SU-DHL-6 (cell line): ENCODE measurements around the gene PNISR.
A peak's percentile ranks its signal among the peaks of the same experiment; 100 is the strongest.

Experiments
- H2AFZ ChIP-seq: fragments of 200-600 bp; sonication (generic); 2 replicates; pipeline ENCODE4 v1.6.1; 2014; ENCODE audit warnings: low read depth, mild to moderate bottlenecking, moderate library complexity, mixed read lengths, antibody characterized with exemption, low read length; ENCODE audit not compliant: severe bottlenecking
- H3F3A ChIP-seq: fragments of 200-600 bp; shearing (Covaris generic); 2 replicates; pipeline ENCODE4 v1.6.0; 2016; ENCODE audit warnings: antibody characterized with exemption, mild to moderate bottlenecking; ENCODE audit not compliant: insufficient read depth
- H3K27ac ChIP-seq: fragments of 200-600 bp; sonication (generic); 2 replicates; pipeline ENCODE4 v1.5.1; 2016; ENCODE audit warnings: low read depth, mild to moderate bottlenecking, low read length, moderate library complexity, mixed read lengths
- H3K27me3 ChIP-seq: fragments of 200-600 bp; sonication (generic), shearing (Covaris generic); 2 replicates; pipeline ENCODE4 v1.6.0; 2014; ENCODE audit warnings: mild to moderate bottlenecking, low read length
- H3K36me3 ChIP-seq: fragments of 200-600 bp; sonication (generic); 2 replicates; pipeline ENCODE4 v1.6.1; 2014; ENCODE audit warnings: mild to moderate bottlenecking, low read length, mixed read lengths
- H3K4me2 ChIP-seq: fragments of 300-600, 200-600 bp; shearing (Covaris generic), sonication (generic); 2 replicates; pipeline ENCODE4 v1.6.0; 2014; ENCODE audit warnings: low read length, low read depth, mild to moderate bottlenecking; ENCODE audit not compliant: poor library complexity, severe bottlenecking
- H3K4me3 ChIP-seq: fragments of 200-600 bp; sonication (generic); 2 replicates; pipeline ENCODE4 v1.5.1; 2014; ENCODE audit warnings: antibody characterized with exemption, low read length, mild to moderate bottlenecking, mixed read lengths; ENCODE audit not compliant: insufficient read depth, poor library complexity, severe bottlenecking
- H3K79me2 ChIP-seq: fragments of 200-600 bp; sonication (generic); 2 replicates; pipeline ENCODE4 v1.6.1; 2014; ENCODE audit warnings: mild to moderate bottlenecking, low read length, moderate library complexity; ENCODE audit not compliant: insufficient read depth
- H3K9ac ChIP-seq: fragments of 200-600 bp; sonication (generic); 2 replicates; pipeline ENCODE4 v1.7.0; 2014; ENCODE audit warnings: mild to moderate bottlenecking, low read length
- H3K9me2 ChIP-seq: fragments of 200-600 bp; sonication (generic); replicated peaks from 2 replicates; pipeline ENCODE4 v1.6.1; 2014; ENCODE audit warnings: low read length; ENCODE audit not compliant: insufficient read depth
- H3K9me3 ChIP-seq: fragments of 200-600 bp; sonication (generic); 2 replicates; pipeline ENCODE4 v1.6.1; 2014; ENCODE audit warnings: low read length, mixed read lengths; ENCODE audit not compliant: insufficient read depth
- H4K20me1 ChIP-seq: fragments of 200-600 bp; sonication (generic); 2 replicates; pipeline ENCODE4 v1.6.1; 2014; ENCODE audit warnings: low read depth, mild to moderate bottlenecking, antibody characterized with exemption, low read length, moderate library complexity, mixed read lengths
- EZH2phosphoT487 ChIP-seq: fragments of 200-600 bp; sonication (generic), shearing (Covaris generic); conservative IDR thresholded peaks from 2 replicates; pipeline ENCODE4 v1.6.1; 2018; ENCODE audit warnings: mild to moderate bottlenecking, antibody characterized with exemption, low read length, moderate library complexity, mixed read lengths
- TF ChIP-seq, protein P1 (sequence below): fragments of 200-600 bp; sonication (generic); IDR thresholded peaks from one replicate; pipeline ENCODE4 v1.5.1; 2017; ENCODE audit warnings: antibody characterized with exemption, mild to moderate bottlenecking, low read length, moderate library complexity; ENCODE audit not compliant: insufficient read depth, poor library complexity, severe bottlenecking

Gene PNISR

DNA sequence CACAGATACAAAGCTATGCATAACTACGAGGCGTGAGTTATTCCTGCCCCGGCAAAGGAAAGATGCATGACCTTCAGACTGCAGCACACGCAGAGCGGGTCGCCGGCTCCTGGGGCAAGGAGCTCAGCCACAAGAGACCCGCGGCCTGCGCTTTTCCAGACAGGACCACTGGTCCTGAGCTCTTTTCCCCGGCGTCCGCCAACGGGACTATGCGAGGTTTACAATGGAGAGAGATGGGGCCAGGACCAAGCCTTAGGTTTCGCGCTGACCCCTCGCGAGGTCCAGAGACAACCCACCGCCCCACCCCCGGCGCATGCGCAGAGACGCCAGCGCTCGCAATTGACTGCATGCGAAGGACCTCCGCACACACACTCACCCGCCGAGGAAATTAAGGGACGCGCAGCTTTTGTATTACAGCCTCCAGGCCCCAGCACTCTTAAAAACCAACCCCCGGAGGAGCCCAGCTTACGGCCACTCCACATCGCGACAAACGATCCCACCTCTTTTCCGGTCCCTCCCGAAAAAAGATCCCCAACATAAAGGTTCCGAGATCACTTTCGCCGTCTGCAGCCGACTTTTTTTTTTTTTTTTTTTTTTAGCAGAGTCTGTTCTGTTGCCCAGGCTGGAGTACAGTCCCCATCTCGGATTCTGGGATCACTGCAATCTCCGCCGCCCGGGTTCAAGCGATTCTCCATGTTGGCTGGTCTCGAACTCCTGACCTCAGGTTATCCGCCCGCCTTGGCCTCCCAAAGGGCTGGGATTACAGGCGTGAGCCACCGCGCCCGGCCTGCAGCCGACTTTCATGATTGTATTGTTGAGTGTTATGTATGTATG, 31.2 kb downstream of the PNISR start, which contains the start of gene COQ3:
COQ3 (minus strand) TSS at position 498 of the 834 bp plus-strand sequence; CDS start at position 482, 16 bp downstream.
- Histone ChIP-seq H3K9ac (peak within 1 kb of the TSS; percentile 70), H3K27ac (peak within 1 kb of the TSS; percentile 84), H3K36me3 (peaks cover 14% of the 10 kb centered on the region; the same call in 1 of the 2 replicates), H3K4me3 (peak within 1 kb of the TSS; percentile 76), H3K27me3 (no peaks in the 10 kb centered on the region), H3K9me2 (no peaks in the 10 kb centered on the region), H3K79me2 (peaks cover 20% of the 10 kb centered on the region), H2AFZ (peak within 1 kb of the TSS; percentile 90), H3K9me3 (no peaks in the 10 kb centered on the region), H3F3A (peaks cover 34% of the 10 kb centered on the region), H4K20me1 (no peaks in the 10 kb centered on the region), H3K4me2 (peak within 1 kb of the TSS; percentile 96)
- TF ChIP-seq EZH2phosphoT487: no peak
- TF ChIP-seq, protein P1, sequence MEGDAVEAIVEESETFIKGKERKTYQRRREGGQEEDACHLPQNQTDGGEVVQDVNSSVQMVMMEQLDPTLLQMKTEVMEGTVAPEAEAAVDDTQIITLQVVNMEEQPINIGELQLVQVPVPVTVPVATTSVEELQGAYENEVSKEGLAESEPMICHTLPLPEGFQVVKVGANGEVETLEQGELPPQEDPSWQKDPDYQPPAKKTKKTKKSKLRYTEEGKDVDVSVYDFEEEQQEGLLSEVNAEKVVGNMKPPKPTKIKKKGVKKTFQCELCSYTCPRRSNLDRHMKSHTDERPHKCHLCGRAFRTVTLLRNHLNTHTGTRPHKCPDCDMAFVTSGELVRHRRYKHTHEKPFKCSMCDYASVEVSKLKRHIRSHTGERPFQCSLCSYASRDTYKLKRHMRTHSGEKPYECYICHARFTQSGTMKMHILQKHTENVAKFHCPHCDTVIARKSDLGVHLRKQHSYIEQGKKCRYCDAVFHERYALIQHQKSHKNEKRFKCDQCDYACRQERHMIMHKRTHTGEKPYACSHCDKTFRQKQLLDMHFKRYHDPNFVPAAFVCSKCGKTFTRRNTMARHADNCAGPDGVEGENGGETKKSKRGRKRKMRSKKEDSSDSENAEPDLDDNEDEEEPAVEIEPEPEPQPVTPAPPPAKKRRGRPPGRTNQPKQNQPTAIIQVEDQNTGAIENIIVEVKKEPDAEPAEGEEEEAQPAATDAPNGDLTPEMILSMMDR: no peak

DNA sequence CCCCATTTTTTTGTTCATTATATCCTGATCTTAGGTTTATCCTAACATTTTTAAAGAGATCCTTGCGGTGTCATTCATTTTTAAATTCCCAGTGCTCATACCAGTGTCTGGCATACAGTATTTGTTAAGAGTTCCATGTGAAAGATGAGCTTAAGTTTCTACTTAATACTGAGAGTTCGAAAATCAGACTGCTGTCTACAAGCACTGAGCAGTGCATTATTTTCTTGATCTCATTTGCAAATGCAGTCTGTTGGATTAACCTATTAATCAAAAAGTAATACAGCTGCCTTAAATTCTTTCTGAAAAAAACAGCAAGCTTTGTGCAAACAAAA, 31.8 kb downstream of the PNISR start:
- Histone ChIP-seq H3K9me3 (no peaks in the 10 kb centered on the region), H3K4me2 (peak overlapping the region; percentile 96), H3K4me3 (peak overlapping the region; percentile 76), H2AFZ (peak overlapping the region; percentile 90), H3K36me3 (peaks cover 8% of the 10 kb centered on the region; the same call in 1 of the 2 replicates), H3K9ac (peak overlapping the region; percentile 70), H4K20me1 (no peaks in the 10 kb centered on the region), H3K27ac (peak overlapping the region; percentile 84), H3K9me2 (no peaks in the 10 kb centered on the region), H3K79me2 (peaks cover 20% of the 10 kb centered on the region), H3F3A (peaks cover 28% of the 10 kb centered on the region), H3K27me3 (no peaks in the 10 kb centered on the region)
- TF ChIP-seq, protein P1: no peak
- TF ChIP-seq EZH2phosphoT487: no peak

GRCh38 chr6:99390896-99391295, 34.2 kb downstream of the PNISR start:
- no peak overlapping the region for H3K27ac ChIP-seq
- H3K36me3 ChIP-seq: no peaks in the 10 kb centered on the region
- H2AFZ ChIP-seq: no peak overlapping the region
- H3K9me3 ChIP-seq: no peaks in the 10 kb centered on the region
- H3K27me3 ChIP-seq: no peaks in the 10 kb centered on the region
- H4K20me1 ChIP-seq: no peaks in the 10 kb centered on the region
- H3F3A ChIP-seq: peaks cover 22% of the 10 kb centered on the region
- H3K79me2 ChIP-seq: peaks cover 25% of the 10 kb centered on the region
- H3K9me2 ChIP-seq: no peaks in the 10 kb centered on the region
- TF ChIP-seq, protein P1: no peak
- no peak for TF ChIP-seq EZH2phosphoT487
- H3K4me3 ChIP-seq: no peak overlapping the region
- H3K4me2 ChIP-seq: no peak overlapping the region
- H3K9ac ChIP-seq: no peak overlapping the region
